ENCODE results near the gene CSTF1. TPM values are rescaled to one million over a fixed set of nuclear protein-coding genes. Genes with fewer than 3 reads are reported as not detected.

The CSTF1 gene
- total and polyA plus RNA-seq, 2 of the 4 experiments (the other 2 are of a cell fraction): 48.8 to 105 TPM

GRCh38 chr20:56428881-56429280 lies 36.4 kb downstream of the CSTF1 start:
- BruUV-seq (replicated peaks): no TSS peak
- peak overlapping the region; percentile 43 for H3K9ac ChIP-seq (ENCODE audit: low read depth, low read length)
- dilution Hi-C loops (cut with HindIII; ENCODE audit: low sequenced_read_pairs, unreplicated experiment): no loop called here

More at GRCh38 chr20:56428881-56429280, 36.4 kb downstream of the CSTF1 start:
- Histone ChIP-seq H3K4me1 (ENCODE audit: control insufficient read depth, insufficient read depth, low read length) (peaks cover 42% of the 10 kb centered on the region), H2BK120ac (ENCODE audit: low read depth, low read length) (peak overlapping the region; percentile 97), H3K23ac (ENCODE audit: low read depth, low read length) (peak overlapping the region; percentile 88), H2BK5ac (ENCODE audit: low read depth, low read length, poor library complexity, severe bottlenecking) (peak overlapping the region; percentile 97), H4K8ac (ENCODE audit: low read depth in 2 of 2, low read length in 2 of 2) (peak overlapping the region; percentile 91 to 94), H2AK9ac (replicated peaks; ENCODE audit: low read depth, low read length, poor library complexity) (peak overlapping the region; percentile 84), H3K4me3 (ENCODE audit: insufficient read depth, low read depth, low read length) (no peak overlapping the region), H3K9me1 (ENCODE audit: insufficient read depth, low read length) (peaks cover 34% of the 10 kb centered on the region), H4K91ac (ENCODE audit: insufficient read depth, low read depth, low read length) (peak overlapping the region; percentile 98), H2BK15ac (ENCODE audit: low read depth, low read length) (peak overlapping the region; percentile 99; the same call in 2 of the 3 replicates), H3K4ac (ENCODE audit: low read depth, low read length) (peak overlapping the region; percentile 96), H4K5ac (ENCODE audit: low read depth, low read length) (peak overlapping the region; percentile 86), H2AK5ac (ENCODE audit: low read depth, low read length) (peak overlapping the region; percentile 97), H3K36me3 (ENCODE audit: control insufficient read depth, insufficient read depth, low read length) (peaks cover 9% of the 10 kb centered on the region), H2BK20ac (ENCODE audit: low read depth, low read length) (peak overlapping the region; percentile 91), H3K4me2 (ENCODE audit: low read depth, low read length) (peak overlapping the region; percentile 7; the same call in 1 of the 2 replicates), H4K20me1 (ENCODE audit: insufficient read depth, low read length) (no peaks in the 10 kb centered on the region), H3K56ac (ENCODE audit: extremely low read depth, insufficient read depth, low read length) (peak overlapping the region; percentile 92), H2AFZ (replicated peaks; ENCODE audit: low read length, poor library complexity) (peak overlapping the region; percentile 79), H3K79me1 (ENCODE audit: low read depth in 1 of 2, low read length in 2 of 2) (peaks cover 38 to 76% of the 10 kb centered on the region in 2 experiments), H3K27me3 (ENCODE audit: control insufficient read depth, insufficient read depth, low read length) (no peaks in the 10 kb centered on the region), H3K18ac (ENCODE audit: low read depth, low read length) (peak overlapping the region; percentile 79), H3K14ac (replicated peaks; ENCODE audit: low read depth, low read length) (peak overlapping the region; percentile 90), H3K27ac (ENCODE audit: insufficient read depth, low read length) (peak overlapping the region; percentile 96), H3K9me3 (ENCODE audit: control insufficient read depth, insufficient read depth, low read length) (no peaks in the 10 kb centered on the region)
- ChIA-PET CTCF (no interaction called here), POLR2A (ENCODE audit: unreplicated experiment) (interaction anchor here (1.6 to 1.7 kb wide), 2 partner anchors 11 kb away, joined by 7 read pairs; no protein-coding TSS in a partner anchor)
- WGBS, 2 experiments (ENCODE audit: extremely low coverage in 2 of 2, insufficient read length in 1 of 2): 96% methylated on average over 4 of the region's 8 CpGs; no CpG with 5 or more reads in 1 of the 2 experiments
- no peak for ATAC-seq (ENCODE audit: low read depth)
- in situ Hi-C loops (cut with MboI; ENCODE audit: low sequenced_read_pairs): no loop called here
- TF ChIP-seq FOS (IDR thresholded peaks at IDR 0.05; ENCODE audit: low read depth, low read length): no peak
- no peak for TF ChIP-seq POLR2A (IDR thresholded peaks at IDR 0.05; ENCODE audit: low read depth, low read length)
- DNase-seq: no peak
- intact Hi-C loops (cut with micrococcal nuclease): no loop called here
